Stimulated activated CD4-positive, alpha-beta T cell treated with anti-CD3 and anti-CD28 coated beads, Interleukin-4, amount 100 ng/mL, for 24 hours (primary cell): Measurements from ENCODE around the gene DES.

Experiments
- DNase-seq: peaks from one replicate; pipeline ENCODE4 v3.0.0-alpha.2; 2020

DES gene

DNA sequence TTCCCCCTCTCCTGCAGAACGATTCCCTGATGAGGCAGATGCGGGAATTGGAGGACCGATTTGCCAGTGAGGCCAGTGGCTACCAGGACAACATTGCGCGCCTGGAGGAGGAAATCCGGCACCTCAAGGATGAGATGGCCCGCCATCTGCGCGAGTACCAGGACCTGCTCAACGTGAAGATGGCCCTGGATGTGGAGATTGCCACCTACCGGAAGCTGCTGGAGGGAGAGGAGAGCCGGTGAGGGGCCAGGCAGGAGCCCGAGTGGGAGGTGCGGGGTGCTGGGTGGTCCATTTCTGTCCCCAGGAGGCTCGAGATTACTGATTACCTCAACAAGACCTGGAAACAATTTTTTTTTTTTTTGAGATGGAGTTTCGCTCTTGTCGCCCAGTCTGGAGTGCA lies 3.1 kb downstream of the DES start:
- no peak for DNase-seq

DNA sequence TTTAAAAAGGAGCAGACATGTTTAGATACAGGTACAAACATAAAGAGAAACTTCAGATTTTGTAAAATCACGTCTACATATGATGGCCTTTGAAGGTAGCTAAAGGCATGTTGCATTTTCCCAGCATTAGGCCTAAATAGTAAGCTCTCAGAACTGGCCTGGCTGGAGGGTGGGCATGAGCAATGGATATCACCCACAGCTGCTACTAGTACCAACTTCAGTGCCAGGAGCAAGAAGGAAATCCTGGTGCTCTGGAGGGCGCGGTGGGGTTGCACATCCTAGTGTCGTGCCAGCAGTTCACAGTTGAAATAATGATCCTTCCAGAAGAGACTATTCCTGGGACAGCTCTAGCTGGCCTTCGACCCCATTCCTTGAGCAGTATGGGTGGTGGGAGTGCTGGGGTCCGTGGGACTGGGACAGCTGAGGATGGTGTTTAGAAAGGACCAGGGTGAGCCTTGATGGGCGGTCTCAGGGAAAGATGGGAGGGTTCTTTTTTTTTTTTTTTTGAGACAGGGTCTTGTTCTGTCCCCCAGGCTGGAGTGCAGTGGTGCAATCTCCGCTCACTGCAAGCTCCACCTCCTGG lies 4.9 kb downstream of the DES start:
- no peak for DNase-seq

DNA sequence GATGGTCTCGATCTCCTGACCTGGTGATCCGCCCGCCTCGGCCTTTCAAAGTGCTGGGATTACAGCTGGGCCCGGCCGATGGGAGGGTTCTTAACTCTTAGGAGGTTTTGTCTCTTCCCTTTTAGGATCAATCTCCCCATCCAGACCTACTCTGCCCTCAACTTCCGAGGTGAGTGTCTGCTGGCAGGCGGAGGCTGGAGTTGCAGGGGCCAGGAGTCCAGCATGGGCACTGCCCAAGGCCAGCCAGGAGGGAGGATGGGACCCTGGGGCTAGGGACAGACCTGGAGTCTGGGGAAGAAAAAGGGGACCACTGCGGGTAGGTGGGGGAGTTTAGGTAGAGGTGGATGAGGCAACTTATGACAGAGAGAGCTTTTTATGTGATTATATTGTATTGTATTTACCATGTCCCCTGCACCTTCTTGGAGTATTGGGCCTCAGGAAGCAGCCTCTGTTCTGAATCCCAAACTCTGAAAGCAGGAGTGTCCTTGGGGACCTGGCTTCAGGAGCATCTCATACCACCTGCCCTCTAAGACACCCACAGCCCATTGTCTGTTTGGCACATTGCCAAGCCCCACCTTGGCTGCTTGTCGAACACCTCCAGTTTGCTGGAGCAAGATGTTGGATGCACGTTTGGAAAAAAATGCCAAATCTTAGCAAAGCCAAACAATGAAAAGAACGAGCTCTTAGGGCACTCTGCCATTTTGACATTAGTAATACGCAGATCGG lies 5.6 kb downstream of the DES start:
- DNase-seq: no peak

DNA sequence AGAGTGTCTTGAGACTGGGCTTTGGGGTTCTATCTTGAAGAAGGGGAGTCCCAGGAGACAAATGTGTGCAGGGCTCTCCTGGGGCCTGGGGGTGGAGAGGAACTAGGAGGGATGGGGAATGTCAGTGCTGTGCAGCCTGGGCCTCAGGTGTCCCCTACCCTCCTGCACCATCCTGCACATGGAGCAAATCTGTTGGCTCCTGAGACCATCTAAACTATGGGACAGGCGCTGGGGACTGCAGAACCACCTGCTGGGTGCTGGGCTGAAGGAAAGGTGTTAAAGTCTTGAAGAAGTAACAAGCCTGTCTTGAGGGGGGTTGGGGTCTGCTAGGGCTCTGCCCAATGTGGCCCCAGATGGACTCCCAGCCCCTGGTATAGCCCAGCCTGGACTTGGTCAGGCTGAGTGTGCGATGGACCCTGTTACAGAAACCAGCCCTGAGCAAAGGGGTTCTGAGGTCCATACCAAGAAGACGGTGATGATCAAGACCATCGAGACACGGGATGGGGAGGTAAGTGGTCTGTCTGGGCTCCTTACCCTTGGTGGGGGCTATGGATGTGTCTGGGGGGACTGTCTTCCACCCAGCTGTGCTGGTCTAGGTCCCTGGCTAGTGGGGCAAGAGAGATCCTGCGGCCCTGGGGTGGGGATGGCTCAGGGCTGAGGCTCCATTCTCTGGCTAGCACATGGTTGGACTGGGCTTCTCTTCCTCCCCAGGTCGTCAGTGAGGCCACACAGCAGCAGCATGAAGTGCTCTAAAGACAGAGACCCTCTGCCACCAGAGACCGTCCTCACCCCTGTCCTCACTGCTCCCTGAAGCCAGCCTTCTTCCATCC lies 7.3 kb downstream of the DES start:
- DNase-seq: no peak

DNA sequence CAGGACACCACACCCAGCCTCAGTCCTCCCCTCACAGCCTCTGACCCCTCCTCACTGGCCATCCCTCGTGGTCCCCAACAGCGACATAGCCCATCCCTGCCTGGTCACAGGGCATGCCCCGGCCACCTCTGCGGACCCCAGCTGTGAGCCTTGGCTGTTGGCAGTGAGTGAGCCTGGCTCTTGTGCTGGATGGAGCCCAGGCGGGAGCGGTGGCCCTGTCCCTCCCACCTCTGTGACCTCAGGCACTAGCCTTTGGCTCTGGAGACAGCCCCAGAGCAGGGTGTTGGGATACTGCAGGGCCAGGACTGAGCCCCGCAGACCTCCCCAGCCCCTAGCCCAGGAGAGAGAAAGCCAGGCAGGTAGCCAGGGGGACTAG lies 7.9 kb downstream of the DES start:
- no peak for DNase-seq

DNA sequence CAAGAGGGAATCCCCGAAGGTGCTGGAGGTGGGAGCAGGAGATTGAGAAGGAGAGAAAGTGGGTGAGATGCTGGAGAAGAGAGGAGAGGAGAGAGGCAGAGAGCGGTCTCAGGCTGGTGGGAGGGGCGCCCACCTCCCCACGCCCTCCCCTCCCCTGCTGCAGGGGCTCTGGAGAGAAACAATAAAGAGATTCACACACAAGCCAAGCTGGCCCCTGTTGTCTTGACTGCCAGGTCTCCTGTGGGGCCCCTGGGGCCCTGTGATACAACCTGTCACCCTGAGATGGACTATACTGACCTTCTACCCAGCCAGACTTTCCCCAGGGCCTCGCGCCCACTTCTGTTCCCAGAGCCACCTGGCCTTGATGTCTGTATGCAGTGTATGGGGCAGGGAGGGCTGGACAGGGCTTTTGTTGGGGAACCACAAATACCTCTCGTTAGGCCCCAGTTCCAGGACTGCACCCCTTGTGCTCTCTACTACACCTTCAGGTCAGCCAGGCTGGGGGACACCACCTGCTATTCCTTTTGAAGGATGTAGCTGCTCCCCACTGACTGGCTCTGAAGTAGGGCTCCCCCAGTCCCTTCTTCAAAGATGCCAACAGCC lies 8.5 kb downstream of the DES start:
- no peak for DNase-seq

DNA sequence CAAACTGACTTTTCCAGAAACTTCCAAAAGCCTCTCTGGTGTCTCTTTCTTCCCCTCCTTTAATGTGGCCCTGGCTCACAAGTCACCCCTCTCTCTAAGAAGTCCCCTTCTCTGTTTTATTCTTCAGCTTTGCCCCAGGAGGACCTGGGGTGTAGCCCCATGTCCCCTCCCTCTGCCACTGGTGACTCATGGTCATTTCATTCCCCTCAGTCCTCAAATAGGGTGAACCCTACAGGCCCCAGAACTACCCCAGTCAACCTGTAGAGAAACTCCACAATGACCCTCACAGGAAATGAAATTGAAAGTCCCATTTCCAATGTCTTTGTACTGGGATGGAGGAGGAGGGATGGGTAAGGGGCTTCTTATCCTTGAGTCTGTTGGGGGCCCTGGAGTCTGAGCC lies 10.3 kb downstream of the DES start:
- DNase-seq: no peak

DNA sequence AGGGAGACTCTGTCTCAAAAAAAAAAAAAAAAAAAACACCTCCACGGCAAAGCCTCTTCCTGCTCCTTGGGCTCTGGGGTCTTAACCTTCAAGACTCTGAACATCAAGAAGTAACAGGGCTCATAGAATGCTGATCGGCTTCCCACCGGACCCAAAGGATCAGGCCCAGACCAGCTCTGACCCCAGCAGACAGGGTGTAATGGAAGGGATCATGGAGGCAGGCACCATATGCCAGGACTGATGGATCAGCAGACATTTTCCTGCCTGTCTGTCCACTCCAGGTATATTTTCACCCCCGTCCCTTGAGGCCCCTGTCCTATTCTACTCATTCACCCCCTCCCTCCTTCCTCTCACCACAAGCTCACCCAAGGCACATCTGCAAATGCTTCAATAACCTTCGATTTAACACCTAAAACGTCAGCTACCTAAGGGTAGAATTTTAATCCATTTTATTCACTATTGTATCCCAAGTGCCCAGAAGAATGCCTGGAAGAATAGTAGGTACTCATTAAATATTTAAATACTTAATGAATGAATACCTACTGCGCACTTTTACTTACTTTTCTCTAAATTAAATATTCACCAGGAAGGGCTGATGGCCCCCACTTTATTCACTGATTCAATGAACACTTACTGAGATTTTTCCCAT lies 11.9 kb downstream of the DES start:
- DNase-seq: no peak

DNA sequence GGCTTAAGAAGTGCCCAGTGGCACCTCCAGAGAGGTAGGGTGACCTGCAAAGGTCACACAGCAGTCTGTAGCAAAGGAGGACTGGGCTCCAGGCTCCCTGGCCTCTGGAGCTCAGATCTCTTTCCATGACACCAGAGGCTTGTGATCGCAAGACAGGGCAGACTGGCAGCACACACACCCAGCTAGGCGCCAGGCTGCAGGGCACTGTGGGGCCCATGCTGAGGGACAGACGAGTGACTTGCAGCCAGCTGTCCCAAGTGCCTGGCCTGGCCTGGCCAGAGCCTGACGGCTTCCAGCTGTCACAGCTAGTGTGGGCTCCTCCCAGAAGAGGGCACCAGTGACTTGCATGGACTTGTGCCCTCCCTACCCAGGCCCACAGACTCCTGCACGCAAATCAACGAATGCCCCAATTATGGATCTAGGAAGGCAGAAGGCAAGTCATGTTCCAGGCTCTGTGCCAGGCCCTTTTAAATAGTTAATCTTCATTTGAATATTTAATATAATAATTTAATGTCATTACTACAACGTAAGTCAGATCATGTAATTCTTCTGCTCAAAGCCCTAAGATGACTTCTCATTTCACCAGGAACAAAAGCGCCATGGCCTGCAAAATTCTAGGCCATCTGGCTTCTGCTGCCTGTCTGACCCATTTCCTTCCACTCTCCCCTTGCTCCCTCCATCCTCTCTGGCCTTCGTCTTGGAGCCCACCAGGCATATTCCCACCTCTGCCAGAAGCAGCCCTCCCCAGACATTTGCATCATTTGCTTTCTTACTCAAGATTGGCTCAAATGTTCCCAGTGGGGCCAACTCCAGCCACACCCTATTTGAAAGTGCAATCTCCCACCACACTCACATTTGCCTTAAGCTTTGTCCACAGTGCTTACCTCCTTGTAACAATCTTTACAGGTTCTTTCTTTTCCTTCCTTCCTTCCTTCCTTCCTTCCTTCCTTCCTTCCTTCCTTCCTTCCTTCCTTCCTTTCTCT lies 12.7 kb downstream of the DES start:
- no peak for DNase-seq

DNA sequence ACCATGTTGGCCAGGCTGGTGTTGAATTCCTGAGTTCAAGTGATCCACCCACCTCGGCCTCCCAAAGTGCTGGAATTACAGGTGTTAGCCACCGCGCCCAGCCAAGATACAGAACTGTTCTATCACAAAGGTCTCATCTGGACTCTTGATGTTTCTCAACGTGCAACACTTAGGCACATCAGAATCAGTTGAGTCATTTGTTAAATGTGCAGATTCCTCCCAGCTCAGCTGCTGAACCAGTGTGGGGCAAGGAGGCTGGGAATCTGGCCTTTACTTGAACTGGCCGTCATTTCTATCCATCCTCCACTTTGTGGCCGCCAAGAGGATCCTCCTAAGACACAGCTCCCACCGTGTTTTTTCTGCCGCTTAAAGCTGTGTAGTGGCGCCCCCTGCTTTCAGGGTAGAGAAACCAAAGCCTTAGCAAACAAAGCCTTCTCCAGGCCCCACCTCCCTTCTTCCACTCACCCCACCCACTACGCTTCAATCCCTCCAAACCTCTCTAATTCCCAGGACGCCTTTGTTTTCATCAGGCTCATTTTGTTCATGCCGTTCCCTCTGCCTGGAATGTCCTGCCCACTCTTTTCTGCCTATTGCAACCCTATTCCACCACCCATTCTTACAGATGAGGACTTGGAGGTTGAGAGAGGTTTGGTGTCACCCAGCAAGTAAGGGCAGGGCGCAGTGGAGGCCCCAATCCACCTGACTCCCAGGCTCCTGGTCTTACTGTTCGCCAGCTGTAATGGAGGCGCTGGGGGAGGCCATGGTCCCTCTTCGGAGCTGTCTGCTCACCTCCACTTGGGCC lies 15.7 kb downstream of the DES start:
- DNase-seq: peak; percentile 28

DNA sequence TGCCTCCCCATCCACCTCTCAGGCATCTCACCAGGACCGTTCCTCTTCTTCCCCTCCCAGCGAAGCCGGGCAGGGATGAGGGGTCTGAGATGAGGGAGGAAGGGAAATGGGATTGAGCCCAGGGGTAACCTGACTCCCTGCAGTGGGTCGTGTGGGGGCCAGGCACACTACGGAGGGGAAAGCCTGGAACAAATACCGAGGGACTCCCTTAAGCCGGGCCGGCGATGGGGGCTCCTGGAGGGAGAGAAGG lies 16.2 kb downstream of the DES start:
- DNase-seq: no peak

DNA sequence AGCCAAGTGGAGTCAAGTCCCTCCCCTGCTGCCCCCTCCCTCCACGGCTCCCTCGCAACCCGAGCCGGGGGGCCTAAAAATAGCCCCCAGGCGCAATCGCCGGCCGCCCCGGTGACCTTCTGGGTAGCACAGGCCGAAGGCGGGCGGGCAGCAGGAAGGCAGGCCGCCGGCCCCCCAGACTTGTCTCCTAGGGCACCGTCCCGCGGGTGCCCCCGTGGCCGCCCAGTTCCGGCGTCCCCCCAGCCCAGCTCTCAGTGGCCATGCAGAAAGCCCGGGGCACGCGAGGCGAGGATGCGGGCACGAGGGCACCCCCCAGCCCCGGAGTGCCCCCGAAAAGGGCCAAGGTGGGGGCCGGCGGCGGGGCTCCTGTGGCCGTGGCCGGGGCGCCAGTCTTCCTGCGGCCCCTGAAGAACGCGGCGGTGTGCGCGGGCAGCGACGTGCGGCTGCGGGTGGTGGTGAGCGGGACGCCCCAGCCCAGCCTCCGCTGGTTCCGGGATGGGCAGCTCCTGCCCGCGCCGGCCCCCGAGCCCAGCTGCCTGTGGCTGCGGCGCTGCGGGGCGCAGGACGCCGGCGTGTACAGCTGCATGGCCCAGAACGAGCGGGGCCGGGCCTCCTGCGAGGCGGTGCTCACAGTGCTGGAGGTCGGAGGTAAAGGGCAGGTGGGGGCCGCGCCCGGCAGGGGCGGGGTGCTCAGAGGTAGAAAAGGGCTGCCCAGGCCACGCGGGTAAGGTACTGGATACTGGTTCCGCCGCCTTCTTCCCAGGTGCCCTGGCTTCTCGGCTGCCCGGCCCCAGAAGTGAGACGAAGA lies 16.7 kb downstream of the DES start, which contains the start of gene SPEG:
Gene SPEG (plus strand): TSS at position 126 of the 808 bp plus-strand sequence. CDS start 135 bp downstream, at position 261.
- DNase-seq: no peak

DNA sequence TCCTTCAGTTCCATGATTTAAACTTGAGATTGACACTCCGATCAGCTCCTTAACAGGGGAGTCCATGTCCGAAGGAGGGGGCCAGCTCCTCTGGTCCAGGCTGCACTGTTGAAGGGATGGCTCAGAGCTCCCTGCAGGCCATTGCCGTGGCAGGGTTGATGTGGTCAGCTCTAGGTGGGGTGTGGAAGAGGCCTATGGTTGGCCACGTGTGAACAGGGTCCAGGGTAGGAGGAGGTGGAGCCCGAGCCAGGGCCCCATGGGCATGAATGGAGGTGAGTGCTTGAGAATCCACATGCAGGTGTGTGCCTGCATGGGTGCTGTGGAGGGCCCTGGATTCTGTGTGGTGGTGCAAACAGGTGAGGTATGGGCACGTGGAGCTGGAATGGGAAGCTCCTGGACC lies 17.5 kb downstream of the DES start:
- no peak for DNase-seq

DNA sequence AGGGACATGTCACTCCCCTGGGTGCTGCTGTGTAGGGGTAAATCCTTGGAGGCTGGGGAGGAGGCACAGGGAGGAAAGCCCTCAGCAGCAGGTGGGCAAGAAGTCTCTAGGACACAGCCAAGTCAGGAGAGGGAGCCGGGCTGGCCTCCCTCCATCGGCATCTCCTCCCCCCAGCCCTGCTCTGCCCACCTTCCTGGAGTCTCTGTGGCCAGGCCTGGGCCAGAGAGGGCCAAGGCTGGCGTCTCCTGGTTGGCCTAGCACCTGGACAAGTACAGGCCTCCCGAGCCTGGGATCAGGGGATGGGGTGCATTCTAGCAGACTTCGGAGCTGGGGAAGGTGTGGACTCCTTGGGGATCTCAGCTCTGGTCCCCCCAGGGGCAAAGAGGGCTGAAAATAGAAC lies 18.3 kb downstream of the DES start:
- no peak for DNase-seq

DNA sequence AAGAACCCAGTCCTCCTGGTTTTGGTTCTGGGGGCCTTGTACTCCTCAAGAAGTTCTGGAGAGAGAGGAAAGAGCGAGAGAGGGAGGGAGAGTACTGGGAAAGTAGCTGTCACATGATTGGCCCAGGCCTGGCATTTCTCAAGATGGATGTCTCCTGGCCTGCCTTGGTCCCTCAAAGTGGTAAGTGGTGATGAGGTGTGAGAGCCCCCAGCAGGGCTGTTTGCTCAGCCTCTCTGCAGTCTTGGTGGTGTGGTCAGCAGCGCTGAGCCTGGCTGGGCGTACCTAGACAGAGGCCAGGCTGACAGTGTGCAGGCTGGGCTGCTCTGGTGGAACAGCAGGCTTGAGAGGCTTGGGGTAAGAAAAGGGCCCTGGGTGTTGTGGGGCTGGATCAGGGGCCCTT lies 19.0 kb downstream of the DES start:
- DNase-seq: no peak

DNA sequence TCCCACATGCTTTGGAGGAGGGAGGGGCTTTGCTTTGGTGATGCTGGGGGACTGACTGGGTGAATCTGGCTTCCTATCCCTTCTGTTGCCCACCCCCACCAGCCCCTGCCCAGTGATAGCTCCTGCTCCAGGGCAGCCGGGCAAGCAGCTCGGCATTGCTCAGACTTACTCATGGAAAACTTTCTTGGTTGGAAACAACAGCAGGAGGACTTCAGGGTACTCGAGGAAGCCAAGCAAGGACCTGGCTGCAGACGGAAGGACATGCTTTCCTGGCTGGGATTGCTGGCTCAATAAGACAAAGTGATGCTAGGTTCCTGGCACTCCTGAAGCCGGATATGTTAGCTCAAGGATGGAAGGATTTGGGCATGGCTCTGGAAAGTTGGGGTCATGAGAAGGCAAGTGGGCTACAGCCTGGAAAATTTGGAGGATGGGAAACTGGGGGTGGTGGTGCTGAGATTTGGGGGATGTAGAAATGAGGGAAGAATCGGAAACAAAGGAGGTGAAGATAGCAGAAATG lies 19.6 kb downstream of the DES start:
- DNase-seq: no peak

DNA sequence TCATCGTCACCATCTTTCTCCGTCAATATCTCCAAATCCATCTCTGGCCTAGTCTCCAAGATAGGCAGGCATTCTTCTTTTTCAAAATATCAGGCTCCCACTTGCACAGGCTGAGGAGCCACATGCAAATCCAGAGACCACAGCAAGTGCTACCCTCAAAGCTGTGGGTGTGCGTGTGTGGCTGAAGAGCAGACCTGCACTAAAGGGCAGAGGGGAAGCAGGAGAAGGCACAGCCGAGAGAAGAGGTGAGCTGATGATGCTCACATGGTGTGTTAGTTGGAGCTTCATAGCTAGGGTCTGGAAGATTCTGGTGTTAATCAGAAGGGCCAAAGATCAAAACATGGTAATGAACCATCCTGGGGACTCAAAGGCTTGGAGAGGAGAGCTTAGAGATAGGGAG lies 20.3 kb downstream of the DES start:
- no peak for DNase-seq

DNA sequence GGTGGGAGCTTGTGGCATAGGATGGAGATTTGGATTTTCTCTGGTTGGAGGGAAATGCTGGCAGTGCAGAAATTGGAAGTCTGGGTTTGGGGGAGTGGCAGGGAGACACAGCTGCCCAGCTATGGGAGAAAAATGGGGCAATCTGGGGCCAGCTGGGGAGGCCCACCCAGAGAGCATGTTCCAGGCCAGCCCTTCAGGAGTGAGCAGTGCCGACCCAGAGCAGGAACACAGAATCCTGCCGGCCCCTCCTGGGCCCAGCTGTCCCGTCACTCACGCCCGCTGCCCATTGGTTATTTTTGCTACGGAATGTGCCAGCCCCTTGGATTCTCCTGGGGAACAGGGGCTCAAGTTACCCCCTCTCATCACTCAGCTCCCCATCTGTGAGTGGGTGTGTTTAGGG lies 21.3 kb downstream of the DES start:
- no peak for DNase-seq

DNA sequence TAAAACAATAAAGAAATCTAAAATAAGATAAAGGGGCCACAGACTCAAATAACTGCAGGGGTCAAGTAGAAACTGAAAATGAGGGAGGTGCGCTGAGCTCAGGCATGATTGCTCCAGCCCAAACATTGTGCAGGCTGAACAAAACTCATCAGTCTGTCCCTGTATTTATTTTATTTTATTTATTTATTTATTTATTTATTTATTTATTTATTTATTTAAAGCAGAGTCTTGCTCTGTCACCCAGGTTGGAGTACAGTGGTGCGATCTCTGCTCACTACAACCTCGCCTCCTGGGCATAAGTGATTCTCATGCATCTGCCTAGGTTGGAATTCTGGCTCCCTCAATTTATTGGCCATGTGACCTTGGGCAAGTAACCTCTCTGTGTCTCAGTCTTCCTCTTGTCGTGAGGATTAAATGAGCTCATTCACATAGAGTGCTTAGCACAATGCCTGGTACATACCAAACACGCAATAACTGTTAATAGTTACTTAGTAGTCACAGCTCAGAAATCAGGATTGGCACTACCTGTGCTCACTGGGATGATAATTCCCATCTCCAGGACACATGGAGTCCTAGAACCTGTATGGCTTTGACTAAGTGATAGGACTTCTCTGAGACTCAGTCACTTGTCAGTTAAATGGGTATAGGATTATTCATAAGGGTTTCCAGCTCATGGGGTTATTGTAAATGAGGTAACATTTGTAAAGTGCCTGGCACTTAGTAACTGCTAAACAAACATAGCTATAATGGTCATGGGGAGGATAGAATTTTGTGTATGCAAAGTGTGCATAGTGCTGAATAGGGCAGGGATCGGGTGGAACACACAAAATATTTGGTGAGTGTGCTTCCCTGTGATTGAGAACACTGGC lies 22.4 kb downstream of the DES start:
- DNase-seq: no peak
